GM19467 (cell line): ENCODE results near the gene FGFR1OP2.
A peak's percentile ranks its signal among the peaks of the same experiment; 100 is the strongest.

Experiments
- ATAC-seq: cut with Tn5 transposase; IDR thresholded peaks from one replicate; pipeline ENCODE4 v1.9.1; 2021; ENCODE audit warnings: mild to moderate bottlenecking, moderate library complexity; ENCODE audit not compliant: unreplicated experiment

FGFR1OP2 gene

DNA sequence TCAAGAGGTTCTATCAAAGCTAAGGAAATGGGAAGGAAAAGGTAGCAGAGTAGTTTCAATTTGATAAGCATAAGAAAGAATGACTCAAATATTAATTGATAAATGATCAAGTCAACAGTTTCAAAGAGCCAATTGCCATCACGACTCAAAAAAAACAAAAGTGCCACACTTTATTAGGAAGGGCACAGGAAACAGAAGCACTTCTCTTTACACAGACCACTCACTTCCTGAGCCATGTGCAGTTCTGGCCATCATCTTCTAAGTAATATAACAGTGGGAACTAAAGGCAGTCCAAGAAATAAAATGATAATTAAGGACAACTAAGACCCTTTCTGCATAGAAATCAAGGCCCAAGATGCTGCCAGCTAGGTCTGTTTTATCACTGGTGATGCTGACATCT lies 62.7 kb downstream of the FGFR1OP2 start:
- ATAC-seq: no peak

DNA sequence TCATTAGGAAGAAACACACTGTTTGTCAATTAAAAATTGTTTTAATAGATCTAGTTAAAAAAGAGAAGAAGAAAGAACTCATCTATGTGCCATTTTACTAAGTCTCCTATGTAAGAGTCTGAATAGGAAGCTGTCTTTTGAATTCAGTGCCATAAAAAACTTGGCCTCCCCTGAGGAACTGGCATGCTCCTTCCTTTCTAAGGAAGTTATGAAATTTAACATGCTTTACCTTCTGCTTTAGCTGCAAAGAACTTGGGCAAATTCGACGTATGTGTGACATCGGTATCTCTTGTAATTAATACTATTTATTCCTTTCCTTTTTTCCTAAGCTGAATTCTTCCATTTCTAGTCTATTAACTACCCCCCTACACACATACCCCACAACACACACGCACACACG lies 63.4 kb downstream of the FGFR1OP2 start:
- no peak for ATAC-seq

DNA sequence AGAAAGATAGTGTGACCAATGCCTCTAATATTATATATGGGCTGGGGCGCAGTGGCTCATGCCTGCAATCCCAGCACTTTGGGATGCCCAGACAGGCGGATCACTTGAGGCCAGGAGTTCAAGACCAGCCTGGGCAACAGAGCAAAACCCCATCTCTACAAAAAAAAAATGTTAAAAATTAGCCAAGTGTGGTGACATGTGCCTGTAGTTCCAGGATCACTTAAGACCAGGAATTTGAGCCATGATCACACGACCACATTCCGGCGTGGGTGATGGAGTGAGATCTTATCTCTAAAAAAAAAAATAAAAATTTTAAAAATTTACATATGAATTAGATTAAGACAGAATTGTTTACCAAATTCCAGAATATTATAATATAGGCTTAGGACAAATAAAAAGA lies 63.9 kb downstream of the FGFR1OP2 start:
- ATAC-seq: no peak

DNA sequence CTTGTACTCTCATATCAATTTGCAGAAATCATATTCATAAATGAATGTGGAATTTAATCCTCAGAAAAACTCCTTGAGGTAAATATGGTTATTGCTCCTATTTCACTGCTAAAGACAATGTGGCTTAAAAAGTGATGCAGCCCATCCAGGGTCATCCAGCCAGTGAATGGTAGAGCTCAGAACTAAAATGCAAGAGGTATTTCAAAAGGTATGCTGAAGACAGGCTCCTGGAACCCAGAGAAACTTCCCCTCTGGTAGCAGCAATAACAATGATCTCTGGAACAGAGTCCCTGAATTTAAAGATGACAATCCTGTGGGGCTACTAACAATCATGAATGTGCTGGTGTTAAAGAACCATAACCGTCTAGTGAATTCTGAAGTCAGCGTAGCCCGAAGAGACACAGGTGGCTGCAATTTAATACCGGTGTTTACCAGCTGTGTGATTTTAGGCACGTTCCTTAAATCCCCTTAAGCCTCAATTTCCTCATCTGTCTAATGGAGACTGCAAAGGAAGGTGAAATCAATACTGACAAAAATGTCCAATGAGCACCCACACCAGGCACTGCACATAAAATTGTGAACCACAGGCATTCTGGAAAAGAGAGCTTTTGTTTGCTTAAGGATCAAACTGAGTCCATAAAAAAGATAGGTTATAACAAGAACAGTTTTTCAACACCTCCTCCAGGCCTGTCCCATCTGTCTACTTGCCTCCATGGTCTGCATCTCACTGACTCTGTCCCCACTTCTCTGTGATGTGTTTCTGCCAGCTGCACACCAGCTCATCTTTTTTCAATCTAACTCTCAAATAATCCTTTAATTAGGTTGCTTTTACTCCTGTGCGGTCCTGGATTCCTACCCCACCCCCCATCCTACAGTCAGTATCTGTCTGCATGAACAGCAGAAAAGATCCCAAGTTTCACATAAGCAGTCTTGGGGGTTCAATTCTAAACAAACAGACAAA lies 65.4 kb downstream of the FGFR1OP2 start:
- no peak for ATAC-seq

DNA sequence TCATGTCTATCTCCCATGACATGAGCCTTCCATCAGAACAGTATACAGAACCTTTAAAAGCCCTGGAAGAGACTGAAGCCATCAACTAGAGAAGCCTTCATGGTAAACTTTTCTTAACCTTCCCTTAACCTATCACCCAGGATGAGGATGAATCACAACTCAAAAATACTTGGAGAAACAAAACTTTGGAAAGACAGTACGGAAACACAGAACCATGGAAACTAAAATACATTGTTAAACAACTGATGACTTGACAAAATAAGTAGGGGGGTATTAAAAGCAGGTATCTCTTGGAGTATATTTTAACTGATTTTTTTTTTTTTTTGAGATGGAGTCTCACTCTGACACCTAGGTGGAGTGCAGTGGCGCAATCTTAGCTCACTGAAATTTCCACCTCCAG lies 67.2 kb downstream of the FGFR1OP2 start:
- ATAC-seq: no peak

DNA sequence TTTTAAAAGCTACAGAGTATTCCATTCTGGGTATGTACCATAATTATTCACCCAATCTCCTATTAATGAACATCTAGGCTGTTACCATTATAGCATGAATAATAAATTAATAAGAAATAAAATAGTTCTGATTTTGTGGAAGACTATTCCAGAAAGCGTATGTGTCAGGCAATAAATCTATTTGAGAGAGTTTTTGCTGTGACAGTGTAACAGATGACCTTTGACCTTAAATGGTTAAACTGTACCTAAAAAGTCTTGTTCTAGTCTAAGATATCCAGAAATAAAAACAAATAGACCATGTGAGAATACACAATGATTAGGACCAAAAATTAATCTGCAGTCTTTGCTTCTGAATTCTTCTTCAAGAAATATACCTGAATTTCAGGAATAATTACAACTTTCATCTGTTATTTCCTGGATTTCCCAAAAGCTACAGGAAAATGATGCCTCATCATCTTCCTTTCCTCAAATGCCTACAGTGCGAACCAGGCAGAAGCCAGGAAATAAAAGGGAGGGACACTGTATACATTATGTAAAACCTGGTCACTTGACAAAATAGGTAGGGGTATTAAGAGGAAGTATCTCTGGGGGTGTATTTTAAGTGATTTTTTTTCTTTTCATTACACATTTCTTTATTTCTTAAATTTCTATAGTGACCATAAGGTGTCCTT lies 68.7 kb downstream of the FGFR1OP2 start:
- no peak for ATAC-seq

DNA sequence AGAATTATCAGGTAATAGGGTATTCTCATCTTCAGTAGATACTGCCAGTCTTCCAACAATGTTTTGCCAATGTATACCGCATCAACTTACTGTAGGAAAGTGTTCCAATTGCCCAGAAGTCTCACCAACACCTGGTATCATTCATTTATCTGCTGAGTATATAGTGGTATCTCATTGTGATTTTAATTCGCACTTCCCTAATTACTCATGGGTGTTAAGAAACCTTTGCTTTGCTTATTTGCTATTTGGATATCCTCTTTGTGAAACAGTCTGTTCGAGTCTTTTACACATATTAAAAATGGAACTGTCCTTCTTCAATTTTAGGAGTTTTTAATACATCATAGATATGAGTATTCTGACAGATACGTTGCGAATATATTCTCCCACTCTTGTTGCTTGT lies 69.8 kb downstream of the FGFR1OP2 start:
- ATAC-seq: no peak

DNA sequence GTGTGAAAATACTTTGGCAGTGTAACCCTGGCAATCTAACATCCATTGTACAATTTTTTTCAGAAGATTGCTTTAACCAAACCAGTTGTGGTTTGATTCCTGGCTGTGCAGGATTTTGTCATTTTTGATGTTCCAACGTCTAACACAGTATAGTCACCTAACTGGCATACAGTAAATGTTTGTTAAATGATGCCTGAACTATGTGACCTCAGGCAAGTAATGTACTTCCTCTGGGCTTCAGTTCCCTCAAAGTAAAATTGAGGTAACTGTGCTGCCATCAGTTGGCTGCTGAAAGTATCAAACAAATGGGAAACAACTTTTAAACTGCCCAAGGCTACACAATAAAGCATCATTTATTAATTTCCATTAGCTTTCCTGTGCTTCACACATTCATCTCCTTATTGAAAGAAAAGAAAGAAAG lies 71.6 kb downstream of the FGFR1OP2 start:
- ATAC-seq: no peak

DNA sequence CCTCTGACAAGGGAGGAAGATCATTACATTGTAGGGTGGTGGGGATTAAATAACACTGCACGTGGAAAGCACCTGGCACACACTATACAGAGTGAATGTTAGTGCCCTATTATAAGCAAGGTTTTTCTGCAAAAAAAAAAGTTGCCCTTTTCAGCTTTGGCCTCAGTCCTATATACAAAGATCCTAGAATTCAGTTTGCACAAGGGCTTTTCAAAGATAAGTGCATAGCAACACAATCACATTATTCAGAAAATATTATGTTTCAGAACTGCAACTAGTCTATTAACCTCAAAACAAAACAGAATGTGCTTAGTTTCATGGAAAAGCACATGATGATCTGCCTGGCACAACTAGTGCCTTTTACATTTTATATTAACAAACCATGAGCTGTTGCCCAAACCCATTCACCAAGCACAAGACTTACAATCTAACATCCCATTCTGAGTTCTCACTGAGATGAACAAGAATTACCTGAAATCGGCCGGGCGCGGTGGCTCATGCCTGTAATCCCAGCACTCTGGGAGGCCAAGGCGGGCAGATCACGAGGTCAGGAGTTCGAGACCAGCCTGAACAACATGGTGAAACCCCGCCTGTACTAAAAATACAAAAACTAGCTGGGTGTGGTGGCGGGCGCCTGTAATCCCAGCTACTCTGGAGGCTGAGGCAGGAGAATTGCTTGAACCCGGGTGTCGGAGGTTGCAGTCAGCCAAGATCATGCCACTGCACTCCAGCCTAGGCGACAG lies 74.1 kb downstream of the FGFR1OP2 start:
- ATAC-seq: no peak

DNA sequence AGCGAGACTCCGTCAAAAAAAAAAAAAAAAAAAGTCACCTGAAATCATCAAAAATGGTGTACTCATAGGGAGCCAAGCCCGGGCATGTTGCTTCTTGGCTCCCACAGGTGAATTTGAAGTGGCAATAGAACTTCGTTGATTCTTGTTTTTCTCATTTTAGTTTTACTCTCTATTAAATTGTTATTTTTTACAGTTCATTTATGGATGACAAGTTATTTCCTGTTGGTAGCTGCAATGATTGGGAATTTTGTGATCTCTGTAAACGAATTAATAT lies 74.6 kb downstream of the FGFR1OP2 start:
- ATAC-seq: no peak

DNA sequence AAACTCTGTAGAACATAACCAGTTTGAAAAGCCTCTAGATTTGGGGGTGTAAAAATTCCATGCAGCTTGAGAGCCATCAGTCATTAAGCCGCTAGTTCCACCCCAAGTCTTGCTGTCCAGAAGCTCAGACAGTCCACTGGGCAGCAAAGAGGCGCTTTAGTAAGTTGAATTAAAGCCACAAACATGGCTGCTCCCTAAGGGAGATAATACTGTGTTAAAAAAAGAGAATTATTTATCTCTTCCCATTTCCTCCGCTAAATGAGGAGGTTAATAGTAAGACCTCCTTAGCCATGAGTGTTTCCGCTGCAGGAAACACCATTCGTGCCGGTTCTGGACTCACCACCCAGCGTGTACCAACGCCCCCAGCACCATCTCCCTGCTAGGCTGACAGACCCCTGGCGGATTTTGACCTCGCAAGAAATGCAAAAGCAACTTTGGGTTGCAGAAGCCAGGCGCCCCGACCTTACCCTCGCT lies 75.4 kb downstream of the FGFR1OP2 start:
- ATAC-seq: peak; percentile 24

DNA sequence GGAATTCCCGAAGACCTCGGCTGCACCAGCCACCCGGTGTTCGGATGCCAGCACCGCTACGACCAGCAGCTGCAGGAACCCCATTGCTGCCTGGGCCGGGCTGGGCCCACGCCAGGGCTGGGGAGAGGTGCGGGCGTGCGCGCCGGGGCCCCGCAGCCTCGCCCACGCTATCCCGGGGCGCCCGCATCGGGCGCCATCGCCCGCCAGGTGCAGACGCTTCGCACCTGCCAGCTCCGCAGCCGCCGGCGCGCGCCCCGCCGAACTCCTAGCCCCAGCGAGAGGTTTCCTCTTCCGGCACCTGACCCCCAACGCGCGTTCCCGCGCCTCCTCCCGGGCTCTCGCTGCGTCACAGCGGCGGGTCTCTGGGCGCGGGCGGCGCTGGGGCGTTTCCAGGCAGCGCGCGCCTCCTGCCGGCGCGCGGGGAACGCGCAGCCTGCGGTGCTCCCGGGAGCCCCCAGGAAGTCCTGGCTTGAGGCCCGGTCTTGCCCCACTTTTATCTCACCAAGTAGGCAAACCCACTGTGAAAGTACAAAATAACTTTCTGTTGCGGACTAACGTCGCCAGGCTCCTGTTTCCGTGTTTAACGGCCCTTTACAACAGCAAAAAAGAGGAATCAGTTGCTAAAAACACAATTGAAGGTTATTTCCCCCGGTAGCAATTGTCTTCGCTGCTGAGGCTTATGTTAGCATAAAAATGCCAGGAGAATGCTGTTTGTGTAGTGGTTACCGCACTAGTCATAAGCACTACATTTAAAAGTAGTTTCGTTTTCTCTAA lies 76.0 kb downstream of the FGFR1OP2 start, which contains the start of gene TM7SF3:
TM7SF3 (minus strand) TSS at position 300 of the 774 bp plus-strand sequence; CDS start at position 84, 216 bp downstream.
- ATAC-seq: peak; percentile 79

DNA sequence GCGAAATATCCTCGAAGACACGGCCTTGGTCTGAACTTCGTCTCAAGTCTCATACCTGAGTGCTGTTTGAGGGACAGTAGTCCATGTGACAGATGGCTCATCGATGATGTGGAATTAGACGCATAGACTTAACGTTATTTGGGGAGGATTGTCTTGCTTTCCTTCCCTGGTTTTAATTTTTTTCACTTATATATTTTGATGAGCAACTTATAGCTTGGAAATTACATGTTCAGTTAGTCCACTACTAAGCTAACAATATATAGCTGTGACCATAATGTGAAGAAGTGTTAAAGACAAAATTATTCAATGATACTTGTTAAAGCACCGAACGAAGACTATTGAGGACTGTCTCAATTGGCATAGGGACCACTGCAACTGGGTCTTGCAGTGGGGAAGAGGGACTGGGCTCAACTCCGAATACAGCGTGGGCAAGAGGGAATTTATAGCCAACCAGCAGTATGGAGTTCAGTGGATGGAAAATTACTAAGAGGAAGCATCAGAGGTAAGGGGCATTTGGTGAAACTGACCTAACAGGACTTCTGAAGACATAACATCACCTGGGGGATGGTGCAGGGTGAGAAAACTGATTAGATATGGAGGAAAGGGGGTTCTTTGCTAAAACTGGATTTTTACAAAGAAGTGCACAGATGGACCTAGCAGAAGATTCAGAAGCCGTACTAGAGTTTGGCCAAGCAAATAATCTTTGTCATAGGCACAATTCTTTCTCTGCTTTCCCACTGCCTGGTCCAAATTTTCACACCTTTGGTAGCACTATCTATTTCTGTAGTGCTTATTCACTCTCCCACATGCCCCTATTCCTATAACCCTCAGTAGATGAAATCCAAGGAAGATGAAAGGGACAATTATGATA lies 76.8 kb downstream of the FGFR1OP2 start:
- ATAC-seq: no peak

DNA sequence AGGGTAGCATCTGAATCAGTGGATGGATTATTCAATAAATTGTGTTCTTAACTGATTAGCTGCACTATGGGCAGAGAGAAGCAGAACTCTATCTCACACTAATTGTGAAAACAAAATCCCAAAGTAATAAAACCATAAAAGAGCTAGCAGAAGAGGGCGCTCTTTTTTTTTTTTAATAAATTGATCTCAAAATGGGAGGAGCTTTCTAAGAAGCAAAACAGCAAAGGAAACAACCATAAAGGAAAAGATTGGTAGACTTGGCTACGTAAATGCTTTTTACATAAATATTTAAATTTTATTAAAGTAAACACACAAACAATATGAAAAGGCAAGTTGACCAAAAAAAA lies 77.4 kb downstream of the FGFR1OP2 start:
- no peak for ATAC-seq
